GM23338 (cell line): ENCODE measurements around the gene KIT. TPM values are rescaled to one million over a fixed set of nuclear protein-coding genes. Genes with fewer than 3 reads are reported as not detected.
A peak's percentile ranks its signal among the peaks of the same experiment; 100 is the strongest.

Experiments used
- ATAC-seq: fragments of 200-7000 bp; cut with Tn5 transposase; 3 replicates; pipeline ENCODE4 v1.9.1; 2020
- DNase-seq: peaks from one replicate; pipeline ENCODE4 v3.0.0-alpha.2; 2015; ENCODE audit warnings: low spot score
- H2AFZ ChIP-seq: fragments of 200-600 bp; sonication (generic); 2 replicates; pipeline ENCODE4 v1.8.0; 2016; ENCODE audit warnings: antibody characterized with exemption, mild to moderate bottlenecking, moderate library complexity
- H3F3A ChIP-seq: fragments of 200-600 bp; sonication (generic); replicated peaks from 2 replicates; pipeline ENCODE4 v1.8.0; 2017; ENCODE audit warnings: antibody characterized with exemption, mixed run types, low read depth
- H3K27ac ChIP-seq: fragments of 200-600 bp; sonication (generic); 2 replicates; pipeline ENCODE4 v1.6.1; 2016; ENCODE audit warnings: low read depth
- H3K27me3 ChIP-seq: fragments of 200-600 bp; sonication (generic); 2 replicates; pipeline ENCODE4 v1.8.0; 2016; ENCODE audit warnings: mild to moderate bottlenecking, mixed run types, moderate library complexity; ENCODE audit not compliant: insufficient read depth
- H3K36me3 ChIP-seq: fragments of 200-600 bp; sonication (generic); 2 replicates; pipeline ENCODE4 v1.8.0; 2016; ENCODE audit warnings: mild to moderate bottlenecking; ENCODE audit not compliant: insufficient read depth
- H3K4me1 ChIP-seq: fragments of 200-600 bp; sonication (generic); 2 replicates; pipeline ENCODE4 v1.8.0; 2016; ENCODE audit warnings: mild to moderate bottlenecking, moderate library complexity; ENCODE audit not compliant: insufficient read depth
- H3K4me2 ChIP-seq: fragments of 200-600 bp; sonication (generic); 2 replicates; pipeline ENCODE4 v1.7.1; 2017; ENCODE audit warnings: mixed run types
- H3K4me3 ChIP-seq: fragments of 200-600 bp; sonication (generic); 2 replicates; pipeline ENCODE4 v1.6.1; 2016; ENCODE audit warnings: mixed run types
- H3K79me2 ChIP-seq: fragments of 200-600 bp; sonication (generic); replicated peaks from 2 replicates; pipeline ENCODE4 v1.8.0; 2017; ENCODE audit warnings: mild to moderate bottlenecking; ENCODE audit not compliant: insufficient read depth
- H3K9me2 ChIP-seq: fragments of 200-600 bp; sonication (generic); 2 replicates; pipeline ENCODE4 v1.8.0; 2017; ENCODE audit not compliant: insufficient read depth
- H4K20me1 ChIP-seq: fragments of 200-600 bp; sonication (generic); replicated peaks from 2 replicates; pipeline ENCODE4 v1.8.0; 2017; ENCODE audit warnings: mild to moderate bottlenecking; ENCODE audit not compliant: insufficient read depth
- H3K27ac Mint-ChIP-seq: 2 replicates; pipeline ENCODE4 v1.8.0; 2020; ENCODE audit warnings: inconsistent platforms, mild to moderate bottlenecking, moderate library complexity, mixed read lengths
- H3K27me3 Mint-ChIP-seq: 3 replicates; pipeline ENCODE4 v1.8.0; 2022; ENCODE audit warnings: low read depth, mild to moderate bottlenecking, moderate library complexity, mixed read lengths, inconsistent platforms; ENCODE audit not compliant: insufficient read depth, poor library complexity
- H3K36me3 Mint-ChIP-seq: 3 replicates; pipeline ENCODE4 v1.8.0; 2021; ENCODE audit warnings: low read depth, mild to moderate bottlenecking, inconsistent platforms, moderate library complexity, mixed read lengths
- H3K4me1 Mint-ChIP-seq: 3 replicates; pipeline ENCODE4 v1.8.0; 2020; ENCODE audit warnings: mild to moderate bottlenecking, inconsistent platforms, mixed read lengths
- H3K4me3 Mint-ChIP-seq: 3 replicates; pipeline ENCODE4 v1.8.0; 2021; ENCODE audit warnings: moderate library complexity, mild to moderate bottlenecking, inconsistent platforms, mixed read lengths
- H3K9me3 Mint-ChIP-seq: 3 replicates; pipeline ENCODE4 v1.8.0; 2020; ENCODE audit warnings: moderate library complexity, mild to moderate bottlenecking, inconsistent platforms, mixed read lengths
- CREB1 ChIP-seq: fragments of 250-450 bp; sonication (Bioruptor Pico); IDR thresholded peaks from 2 replicates; pipeline ENCODE4 v1.5.0; 2020; ENCODE audit warnings: low read depth, mild to moderate bottlenecking, moderate library complexity
- CTCF ChIP-seq, 2 experiments: fragments of 200-600 bp in 1 of 2; sonication (generic) in 1 of 2; conservative IDR thresholded peaks; 2 replicates each; pipeline versions ENCODE4 v1.5.1 to v1.6.1; 2016 to 2017; ENCODE audit warnings: antibody characterized with exemption in 2 of 2, low read depth in 2 of 2, mild to moderate bottlenecking in 2 of 2, moderate library complexity in 1 of 2
- ETS1 ChIP-seq: IDR thresholded peaks from 2 replicates; pipeline ENCODE4 v1.6.1; 2016; ENCODE audit warnings: antibody characterized with exemption
- NANOG ChIP-seq: IDR thresholded peaks from 2 replicates; pipeline ENCODE4 v1.6.1; 2016; ENCODE audit warnings: antibody characterized with exemption, borderline replicate concordance
- POLR2AphosphoS5 ChIP-seq: IDR thresholded peaks from 2 replicates; pipeline ENCODE4 v1.6.1; 2016; ENCODE audit warnings: antibody characterized with exemption, low read depth
- REST ChIP-seq: IDR thresholded peaks from one replicate; pipeline ENCODE4 v1.6.1; 2018; ENCODE audit warnings: antibody characterized with exemption; ENCODE audit not compliant: unreplicated experiment
- STAT1 ChIP-seq: IDR thresholded peaks from one replicate; pipeline ENCODE4 v1.6.1; 2016; ENCODE audit warnings: antibody characterized with exemption; ENCODE audit not compliant: unreplicated experiment
- ZNF114 ChIP-seq: fragments of 250-450 bp; sonication (Bioruptor Pico); IDR thresholded peaks from 2 replicates; pipeline ENCODE4 v1.5.0; 2020; ENCODE audit warnings: mild to moderate bottlenecking, moderate library complexity
- ZNF331 ChIP-seq: fragments of 250-450 bp; sonication (Bioruptor Pico); IDR thresholded peaks from 2 replicates; pipeline ENCODE4 v1.5.0; 2020; ENCODE audit warnings: low read depth, mild to moderate bottlenecking, moderate library complexity
- ZNF462 ChIP-seq: fragments of 250-450 bp; sonication (Bioruptor Pico); IDR thresholded peaks from 2 replicates; pipeline ENCODE4 v1.5.0; 2020; ENCODE audit warnings: mild to moderate bottlenecking, moderate library complexity
- polyA plus RNA-seq: library from polyadenylated mRNA; unstranded; fragments of >200 nt; fragmentation: Nextera tagmentation; extraction: Ambion mirVana; gene quantifications from 2 replicates; pipeline ENCODE4 v1.2.1, GENCODE V29; 2016
- total RNA-seq: library from RNA; depleted of rRNA; stranded (reverse); fragments of >200 nt; shearing (Covaris generic); gene quantifications from 2 replicates; pipeline ENCODE4 v1.2.3, GENCODE V29; 2014

The KIT gene
- total and polyA plus RNA-seq, 2 experiments from 2014 or later, result 9.0 to 28.4 TPM

DNA sequence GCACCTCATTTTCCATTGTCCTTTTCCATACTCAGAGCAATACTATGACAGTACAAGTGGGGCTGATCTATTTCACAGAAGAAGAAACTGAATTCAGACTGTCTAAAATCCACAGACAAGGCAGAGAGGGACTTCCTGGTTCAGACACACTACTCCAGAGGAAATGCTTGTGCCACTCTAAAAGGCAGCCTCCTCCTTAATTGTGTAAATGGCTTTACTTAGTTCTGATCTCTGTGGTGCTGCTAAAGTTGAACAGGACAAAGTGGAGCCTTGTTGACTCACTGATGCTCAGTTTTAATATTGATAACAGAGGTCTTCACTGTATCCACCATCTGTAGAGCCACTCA, 122.4 kb downstream of the KIT start:
- ATAC-seq, result no peak
- no peak overlapping the region for H2AFZ ChIP-seq

DNA sequence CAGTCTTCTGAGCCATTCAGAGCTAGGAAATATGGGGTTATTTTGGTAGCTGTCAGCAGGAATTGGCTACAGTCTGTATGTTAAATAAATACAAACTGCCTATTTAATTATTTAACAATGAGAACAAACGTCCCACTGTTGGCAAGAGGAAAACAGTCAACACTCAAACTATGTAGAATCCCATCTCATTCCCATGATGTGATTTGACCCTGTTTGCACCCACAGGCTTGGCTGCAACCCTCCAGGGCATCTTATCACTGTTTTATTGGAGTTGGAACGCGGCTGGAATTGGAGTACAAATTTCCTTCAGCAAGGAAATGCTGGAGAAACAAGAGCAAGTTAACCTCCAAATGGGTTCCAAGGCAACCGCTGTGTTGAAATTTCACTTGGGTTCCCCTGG, 124.0 kb downstream of the KIT start:
- no peaks in the 10 kb centered on the region for H3K36me3 ChIP-seq
- H3F3A ChIP-seq, result no peaks in the 10 kb centered on the region
- peaks cover 11% of the 10 kb centered on the region; the same call in 1 of the 2 replicates for H3K9me2 ChIP-seq
- H3K4me3 Mint-ChIP-seq, result no peak overlapping the region
- no peak overlapping the region for H3K27ac Mint-ChIP-seq
- no peaks in the 10 kb centered on the region; the same call in 2 of the 3 replicates for H3K36me3 Mint-ChIP-seq
- ATAC-seq (no peak), DNase-seq (no peak)
- H3K9me3 Mint-ChIP-seq, result no peaks in the 10 kb centered on the region
- H3K4me1 Mint-ChIP-seq, result no peaks in the 10 kb centered on the region
- no peaks in the 10 kb centered on the region for H3K79me2 ChIP-seq
- H3K4me2 ChIP-seq, result no peak overlapping the region
- no peak overlapping the region for H3K27ac ChIP-seq
- no peaks in the 10 kb centered on the region for H3K4me1 ChIP-seq
- no peaks in the 10 kb centered on the region for H4K20me1 ChIP-seq
- no peaks in the 10 kb centered on the region for H3K27me3 ChIP-seq
- H3K4me3 ChIP-seq, result no peak overlapping the region
- peaks cover 5% of the 10 kb centered on the region for H3K27me3 Mint-ChIP-seq
- peak overlapping the region; percentile 57; the same call in 1 of the 2 replicates for H2AFZ ChIP-seq
- TF ChIP-seq POLR2AphosphoS5, result no peak
- no peak for TF ChIP-seq REST
- TF ChIP-seq ZNF462 (CRISPR knock-in tag), result no peak
- no peak for TF ChIP-seq NANOG
- TF ChIP-seq ETS1, result no peak
- TF ChIP-seq ZNF114 (CRISPR knock-in tag), result no peak
- no peak for TF ChIP-seq CTCF (conservative IDR thresholded peaks at IDR 0.05; ENCODE audit: low read depth in 2 of 2)
- no peak for TF ChIP-seq CREB1 (CRISPR knock-in tag)
- TF ChIP-seq STAT1, result no peak
- TF ChIP-seq ZNF331 (CRISPR knock-in tag), result no peak

More for the DNA sequence above, 122.4 kb downstream of the KIT start:
- no peak for DNase-seq
- Histone ChIP-seq H3K9me2 (peaks cover 15% of the 10 kb centered on the region; the same call in 1 of the 2 replicates), H3F3A (no peaks in the 10 kb centered on the region), H3K27me3 (no peaks in the 10 kb centered on the region), H3K79me2 (no peaks in the 10 kb centered on the region), H3K4me1 (no peaks in the 10 kb centered on the region), H3K27ac (no peak overlapping the region), H4K20me1 (no peaks in the 10 kb centered on the region), H3K4me3 (no peak overlapping the region), H3K4me2 (no peak overlapping the region), H3K36me3 (no peaks in the 10 kb centered on the region)
- Mint-ChIP-seq H3K4me3 (no peak overlapping the region), H3K27me3 (peaks cover 5% of the 10 kb centered on the region), H3K9me3 (no peaks in the 10 kb centered on the region), H3K4me1 (no peaks in the 10 kb centered on the region), H3K27ac (no peak overlapping the region), H3K36me3 (no peaks in the 10 kb centered on the region; the same call in 2 of the 3 replicates)
- no peak for TF ChIP-seq CREB1 (CRISPR knock-in tag)
